NCI-H774 (cell line): ENCODE results near the gene IL17RC.
A peak's percentile ranks its signal among the peaks of the same experiment; 100 is the strongest.
"Not testable (repeated sequence)": the region's sequence is repeated elsewhere in the genome, so short reads cannot be mapped to it uniquely, and the experiment has no call there.

Experiments
- DNase-seq: peaks from one replicate; lab custom pipeline; 2025; lab: John Stamatoyannopoulos, UW

Gene IL17RC, protein sequence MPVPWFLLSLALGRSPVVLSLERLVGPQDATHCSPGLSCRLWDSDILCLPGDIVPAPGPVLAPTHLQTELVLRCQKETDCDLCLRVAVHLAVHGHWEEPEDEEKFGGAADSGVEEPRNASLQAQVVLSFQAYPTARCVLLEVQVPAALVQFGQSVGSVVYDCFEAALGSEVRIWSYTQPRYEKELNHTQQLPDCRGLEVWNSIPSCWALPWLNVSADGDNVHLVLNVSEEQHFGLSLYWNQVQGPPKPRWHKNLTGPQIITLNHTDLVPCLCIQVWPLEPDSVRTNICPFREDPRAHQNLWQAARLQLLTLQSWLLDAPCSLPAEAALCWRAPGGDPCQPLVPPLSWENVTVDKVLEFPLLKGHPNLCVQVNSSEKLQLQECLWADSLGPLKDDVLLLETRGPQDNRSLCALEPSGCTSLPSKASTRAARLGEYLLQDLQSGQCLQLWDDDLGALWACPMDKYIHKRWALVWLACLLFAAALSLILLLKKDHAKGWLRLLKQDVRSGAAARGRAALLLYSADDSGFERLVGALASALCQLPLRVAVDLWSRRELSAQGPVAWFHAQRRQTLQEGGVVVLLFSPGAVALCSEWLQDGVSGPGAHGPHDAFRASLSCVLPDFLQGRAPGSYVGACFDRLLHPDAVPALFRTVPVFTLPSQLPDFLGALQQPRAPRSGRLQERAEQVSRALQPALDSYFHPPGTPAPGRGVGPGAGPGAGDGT

DNA sequence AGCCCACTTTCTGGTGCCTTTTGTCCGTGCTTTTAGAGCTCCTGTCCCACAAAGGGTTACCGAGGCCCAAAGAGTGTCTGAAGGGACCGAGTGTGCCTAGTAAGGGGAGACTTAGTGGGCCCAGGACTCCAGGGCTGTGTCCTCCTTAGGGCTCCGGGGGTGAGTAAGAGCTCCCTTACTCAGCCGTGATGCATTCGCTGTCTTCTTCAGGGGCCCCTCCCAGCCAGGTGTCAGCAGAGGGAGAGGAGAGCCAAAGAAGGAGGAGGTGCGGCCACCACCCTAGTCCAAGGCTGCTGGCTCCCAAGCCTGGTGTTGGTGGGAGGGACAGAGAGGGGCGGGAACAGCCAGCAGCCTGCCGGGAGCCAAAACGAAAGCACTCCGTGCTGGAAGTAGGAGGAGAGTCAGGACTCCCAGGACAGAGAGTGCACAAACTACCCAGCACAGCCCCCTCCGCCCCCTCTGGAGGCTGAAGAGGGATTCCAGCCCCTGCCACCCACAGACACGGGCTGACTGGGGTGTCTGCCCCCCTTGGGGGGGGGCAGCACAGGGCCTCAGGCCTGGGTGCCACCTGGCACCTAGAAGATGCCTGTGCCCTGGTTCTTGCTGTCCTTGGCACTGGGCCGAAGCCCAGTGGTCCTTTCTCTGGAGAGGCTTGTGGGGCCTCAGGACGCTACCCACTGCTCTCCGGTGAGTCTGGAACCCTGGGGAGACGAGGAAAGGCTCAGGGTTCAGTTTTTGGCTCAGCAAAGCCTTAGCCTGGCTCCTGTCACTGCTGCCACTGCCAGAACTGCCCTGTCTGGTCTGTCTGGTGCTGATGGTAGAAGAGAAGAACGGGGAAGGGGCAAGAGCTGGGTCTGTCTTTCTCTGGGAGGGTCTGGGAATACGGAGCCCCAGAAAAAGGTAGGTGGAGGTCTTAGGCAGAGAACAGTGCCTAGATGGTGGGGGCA is at the start of gene IL17RC:
Gene IL17RC (plus strand): TSS at position 365 of the 947 bp plus-strand sequence. CDS start 218 bp downstream, at position 583.
- peak; percentile 57 for DNase-seq

DNA sequence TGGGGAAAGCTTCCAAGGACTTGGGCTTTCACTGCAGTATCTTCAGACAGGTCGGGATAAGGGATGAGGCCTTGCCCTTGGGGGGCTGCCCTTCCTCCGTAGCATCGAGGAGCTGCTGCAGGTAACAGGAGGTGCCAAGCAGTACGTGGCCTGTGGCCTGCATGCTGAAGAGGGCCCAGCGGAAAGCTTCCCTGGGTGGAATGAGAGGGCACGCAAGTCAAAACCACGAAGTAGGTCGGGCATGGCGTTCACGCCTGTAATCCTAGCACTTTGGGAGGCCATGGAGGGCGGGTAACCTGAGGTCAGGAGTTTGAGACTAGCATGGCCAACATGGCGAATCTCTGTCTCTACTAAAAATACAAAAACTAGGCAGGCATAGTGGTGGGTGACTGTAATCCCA is 49.8 kb upstream of the IL17RC start:
- no peak for DNase-seq

- DNase-seq: no peak
Measured at GRCh38 chr3:9869955-9870354, 46.9 kb upstream of the IL17RC start.

DNA sequence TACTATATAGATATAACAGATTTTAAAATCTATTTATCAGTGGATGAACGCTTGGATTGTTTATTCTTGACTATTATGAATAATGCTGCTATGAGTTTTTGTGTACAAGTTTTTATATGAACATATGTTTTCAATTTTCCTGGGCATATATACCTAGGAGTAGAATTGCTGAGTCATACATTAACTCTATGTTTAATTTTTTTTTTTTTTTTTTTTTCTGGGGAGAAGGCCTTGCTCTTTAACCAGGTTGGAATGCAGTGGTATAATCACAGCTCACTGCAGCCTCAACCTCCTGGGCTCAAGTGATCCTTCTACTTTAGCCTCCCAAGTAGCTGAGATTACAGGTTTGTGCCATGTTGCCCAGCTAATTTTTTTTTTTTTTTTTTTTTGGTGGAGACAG is 45.9 kb upstream of the IL17RC start:
- no peak for DNase-seq

GRCh38 chr3:9872067-9872466 is 44.8 kb upstream of the IL17RC start:
- not testable (repeated sequence) for DNase-seq

DNA sequence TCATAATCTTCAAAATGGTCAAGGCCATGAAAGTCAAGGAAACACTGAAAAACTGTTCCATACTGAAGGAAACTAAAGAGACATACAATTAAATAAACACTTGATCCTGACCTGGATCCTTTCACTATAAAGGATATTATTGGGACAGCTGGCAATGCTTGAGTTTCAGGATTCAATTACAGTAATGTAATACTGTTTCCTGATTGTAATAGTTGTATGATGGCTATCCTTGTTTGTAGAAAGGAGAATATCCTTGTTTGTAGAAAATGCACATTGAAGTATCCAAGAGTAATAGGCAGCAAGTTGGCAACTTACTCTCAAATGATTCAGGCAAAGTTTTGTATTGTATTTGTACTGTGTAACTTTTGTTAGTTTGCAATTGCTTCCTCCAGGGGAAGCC is 41.5 kb upstream of the IL17RC start:
- peak; percentile 47 for DNase-seq

DNA sequence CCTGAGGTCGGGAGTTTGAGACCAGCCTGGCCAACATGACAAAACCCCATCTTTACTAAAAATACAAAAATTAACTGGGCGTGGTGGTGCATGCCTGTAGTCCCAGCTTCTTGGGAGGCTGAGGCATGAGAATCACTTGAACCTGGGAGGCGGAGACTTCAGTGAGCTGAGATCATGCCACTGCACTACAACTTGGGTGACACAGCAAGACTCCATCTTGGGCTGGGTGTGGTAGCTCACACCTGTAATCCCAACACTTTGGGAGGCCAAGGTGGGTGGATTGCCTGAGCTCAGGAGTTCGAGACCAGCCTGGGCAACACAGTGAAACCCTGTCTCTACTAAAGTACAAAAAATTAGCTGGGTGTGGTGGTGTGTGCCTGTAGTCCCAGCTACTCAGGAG is 40.6 kb upstream of the IL17RC start:
- not testable (repeated sequence) for DNase-seq

GRCh38 chr3:9876991-9877390 is 39.9 kb upstream of the IL17RC start:
- DNase-seq: no peak

GRCh38 chr3:9878700-9879099 is 38.2 kb upstream of the IL17RC start:
- no peak for DNase-seq

- no peak for DNase-seq
Measured at GRCh38 chr3:9879830-9880549, 36.9 kb upstream of the IL17RC start, which contains the start of gene CIDEC. Gene CIDEC (minus strand): TSS chr3:9880253. CDS start chr3:9878486, 1,767 bp downstream.

DNA sequence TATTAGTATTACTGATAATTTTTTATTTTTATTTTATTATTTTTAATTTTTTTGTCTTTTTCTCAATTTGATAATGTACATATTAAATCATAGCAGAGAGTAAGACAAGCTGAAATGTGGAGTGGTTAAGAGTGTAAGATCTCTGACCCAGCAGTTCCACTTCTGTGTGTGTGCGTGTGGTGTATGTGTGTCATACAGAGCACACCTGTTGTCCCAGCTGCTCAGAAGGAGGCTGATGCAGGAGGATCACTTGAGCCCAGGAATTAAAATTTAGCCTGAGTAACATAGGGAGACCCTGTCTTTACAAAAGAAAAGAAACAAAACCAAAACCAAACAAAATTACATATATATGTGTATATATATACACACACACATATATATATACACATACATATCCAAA is 35.5 kb upstream of the IL17RC start:
- DNase-seq: no peak

GRCh38 chr3:9883706-9884554 is 33.0 kb upstream of the IL17RC start:
- DNase-seq: no peak

GRCh38 chr3:9884555-9885165 is 32.2 kb upstream of the IL17RC start:
- no peak for DNase-seq

DNA sequence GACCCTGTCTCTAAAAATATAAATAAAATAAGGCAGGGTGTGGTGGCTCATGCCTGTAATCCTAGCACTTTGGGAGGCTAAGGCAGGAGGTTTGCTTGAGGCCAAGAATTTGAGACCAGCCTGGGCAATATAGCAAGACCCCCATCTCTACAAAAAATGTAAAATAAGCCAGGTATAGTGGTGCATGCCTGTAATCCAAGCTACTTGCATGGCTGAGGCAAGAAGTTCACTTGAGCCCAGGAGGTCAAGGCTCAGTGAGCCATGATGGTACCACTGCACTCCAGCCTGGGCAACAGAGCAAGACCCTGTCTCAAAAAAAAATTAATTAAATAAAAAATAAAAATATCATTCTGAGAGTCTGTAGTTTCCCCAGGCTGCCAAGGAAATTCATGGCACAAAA is 30.6 kb upstream of the IL17RC start:
- no peak for DNase-seq

DNA sequence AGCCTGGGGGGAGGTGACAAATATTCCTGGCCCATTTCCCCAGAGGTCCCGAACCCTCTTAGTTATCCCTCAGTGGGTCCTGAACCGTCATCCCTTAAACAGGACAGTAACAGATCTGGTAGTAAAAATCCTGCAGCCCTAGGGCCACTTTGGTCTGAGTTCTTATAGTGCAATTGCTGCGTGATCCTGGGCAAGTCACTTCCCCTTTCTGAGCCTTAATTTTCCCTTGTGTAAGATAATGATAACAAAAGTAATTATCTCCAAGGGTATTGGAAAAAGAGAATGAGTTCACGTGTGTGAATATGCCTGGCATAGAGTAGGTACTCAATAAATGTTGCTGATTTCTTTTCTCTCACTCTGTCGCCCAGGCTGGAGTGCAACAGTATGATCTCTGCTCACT is 29.4 kb upstream of the IL17RC start:
- DNase-seq: no peak

DNA sequence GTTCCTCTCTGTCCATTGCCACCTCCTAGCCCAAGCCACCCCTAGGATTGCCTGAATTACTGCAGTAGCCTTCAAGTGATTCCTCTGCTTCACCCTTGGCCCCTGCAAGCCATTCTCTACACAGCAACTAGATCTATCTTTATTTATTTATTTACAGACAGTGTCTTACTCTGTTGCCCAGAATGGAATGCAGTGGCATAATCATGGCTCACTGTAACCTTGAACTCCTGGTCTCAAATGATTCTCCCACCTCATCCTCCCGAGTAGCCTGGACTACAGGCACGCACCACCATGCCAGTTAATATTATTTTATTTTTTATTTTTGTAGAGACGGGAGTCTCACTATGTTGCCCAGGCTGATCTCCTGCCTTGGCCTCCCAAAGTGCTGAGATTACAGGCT is 28.4 kb upstream of the IL17RC start:
- DNase-seq: no peak

DNA sequence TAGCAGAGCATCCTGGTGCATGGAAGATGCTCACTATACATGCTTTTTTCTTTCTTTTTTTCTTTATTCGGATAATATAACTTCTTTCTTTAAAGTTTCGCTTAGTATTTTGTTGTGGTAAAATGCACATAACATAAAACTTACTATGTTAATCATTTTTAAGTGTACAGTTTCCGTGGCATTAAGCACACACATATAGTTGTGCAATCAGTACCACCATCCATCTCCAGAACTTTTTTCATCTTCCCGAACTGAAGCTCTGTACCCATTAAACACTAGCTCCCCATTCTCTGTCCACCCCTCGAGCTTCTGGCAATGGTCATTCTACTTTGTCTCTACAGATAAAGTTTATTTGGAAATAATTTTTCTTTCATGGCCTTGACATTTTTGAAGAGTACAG is 27.5 kb upstream of the IL17RC start:
- no peak for DNase-seq

- peak; percentile 76 for DNase-seq
Measured at GRCh38 chr3:9890249-9891071, 26.4 kb upstream of the IL17RC start, which contains the start of gene JAGN1. Gene JAGN1 (plus strand): TSS chr3:9890610. CDS start chr3:9890723, 113 bp downstream.

GRCh38 chr3:9891072-9891622 is 25.8 kb upstream of the IL17RC start:
- no peak for DNase-seq
